HL-60 (cell line): ENCODE data around the gene MKLN1.

Source experiments
- DNase-seq, 2 experiments: peaks; one replicate each; pipeline ENCODE4 v3.0.0-alpha.2; 2010 to 2020; ENCODE audit warnings: low read depth in 1 of 2, low spot score in 1 of 2
- H3K27ac ChIP-seq: fragments of 250-450 bp; sonication (Bioruptor Pico); replicated peaks from 2 replicates; pipeline ENCODE4 v1.5.1; 2020; ENCODE audit warnings: mild to moderate bottlenecking, moderate library complexity
- H3K27me3 ChIP-seq: fragments of 250-450 bp; sonication (Bioruptor Pico); 2 replicates; pipeline ENCODE4 v1.5.1; 2021; ENCODE audit warnings: mild to moderate bottlenecking, moderate library complexity; ENCODE audit not compliant: insufficient read depth, poor library complexity, severe bottlenecking
- H3K4me3 ChIP-seq: replicated peaks from 2 replicates; pipeline ENCODE4 v1.5.1; 2011; ENCODE audit warnings: mild to moderate bottlenecking, control low read depth, low read length; ENCODE audit not compliant: insufficient read depth
- CTCF ChIP-seq: IDR thresholded peaks from one replicate; pipeline ENCODE4 v1.5.1; 2011; ENCODE audit warnings: low read length, control low read depth, inconsistent platforms; ENCODE audit not compliant: insufficient read depth
- GABPA ChIP-seq: IDR thresholded peaks from 2 replicates; pipeline ENCODE4 v1.6.1; 2012; ENCODE audit warnings: low read depth
- POLR2AphosphoS5 ChIP-seq: IDR thresholded peaks from 2 replicates; pipeline ENCODE4 v1.6.1; 2012; ENCODE audit warnings: low read depth
- REST ChIP-seq: IDR thresholded peaks from 2 replicates; pipeline ENCODE4 v1.6.1; 2012; ENCODE audit warnings: low read depth; ENCODE audit not compliant: insufficient replicate concordance
- SPI1 ChIP-seq: IDR thresholded peaks from 2 replicates; pipeline ENCODE4 v1.6.1; 2012; ENCODE audit warnings: low read depth, mild to moderate bottlenecking, borderline replicate concordance

The MKLN1 gene

GRCh38 chr7:131533566-131534561 lies 206.2 kb downstream of the MKLN1 start:
- no peak overlapping the region for H3K4me3 ChIP-seq
- H3K27me3 ChIP-seq, result no peaks in the 10 kb centered on the region
- no peak for DNase-seq
- H3K27ac ChIP-seq, result no peak overlapping the region
- TF ChIP-seq REST, result no peak
- no peak for TF ChIP-seq POLR2AphosphoS5
- TF ChIP-seq SPI1, result no peak
- no peak for TF ChIP-seq GABPA
- TF ChIP-seq CTCF, result no peak

- no peak overlapping the region for H3K4me3 ChIP-seq
- H3K27ac ChIP-seq, result no peak overlapping the region
- no peaks in the 10 kb centered on the region for H3K27me3 ChIP-seq
- TF ChIP-seq SPI1 (no peak), GABPA (no peak), POLR2AphosphoS5 (no peak), CTCF (no peak), REST (no peak)
- no peak for DNase-seq
Measured at GRCh38 chr7:131536361-131536849, 208.7 kb downstream of the MKLN1 start.

GRCh38 chr7:131537571-131537978 lies 209.9 kb downstream of the MKLN1 start:
- no peak overlapping the region for H3K27ac ChIP-seq
- DNase-seq, result no peak
- TF ChIP-seq CTCF (no peak), POLR2AphosphoS5 (no peak), SPI1 (no peak), GABPA (no peak), REST (no peak)
- no peaks in the 10 kb centered on the region for H3K27me3 ChIP-seq
- no peak overlapping the region for H3K4me3 ChIP-seq
